K562 (cell line): Measurements from ENCODE around the gene DCUN1D1. TPM values are rescaled to one million over a fixed set of nuclear protein-coding genes. Genes with fewer than 3 reads are reported as not detected.

Source experiments
- ADNP ChIP-seq: fragments of 200-800 bp; sonication (Bioruptor generic); IDR thresholded peaks from 2 replicates; pipeline ENCODE4 v1.6.1; 2016; ENCODE audit warnings: missing genetic modification characterization, missing compliant biosample characterization
- CCAR2 ChIP-seq: fragments of 200-400 bp; formaldehyde crosslinking; IDR thresholded peaks from 2 replicates; pipeline ENCODE4 v1.6.1; 2017; ENCODE audit warnings: mild to moderate bottlenecking, low read depth, low read length
- COPS2 ChIP-seq: fragments of 450-650 bp; conservative IDR thresholded peaks from 2 replicates; pipeline ENCODE4 v1.6.1; 2016; ENCODE audit warnings: mild to moderate bottlenecking, moderate library complexity
- GTF2E2 ChIP-seq: fragments of 200-800 bp; sonication (Bioruptor generic); IDR thresholded peaks from 2 replicates; pipeline ENCODE4 v1.6.1; 2016; ENCODE audit warnings: missing genetic modification characterization, missing compliant biosample characterization
- HCFC1 ChIP-seq: IDR thresholded peaks from 2 replicates; pipeline ENCODE4 v1.6.1; 2012; ENCODE audit warnings: low read depth, low read length, improper control_type of control experiment
- HDAC6 ChIP-seq: IDR thresholded peaks from 2 replicates; pipeline ENCODE4 v1.6.1; 2012; ENCODE audit warnings: low read depth, mild to moderate bottlenecking, control low read depth, inconsistent platforms, low read length, moderate library complexity
- HLTF ChIP-seq: fragments of 450-650 bp; IDR thresholded peaks from 2 replicates; pipeline ENCODE4 v1.6.1; 2016
- MIER1 ChIP-seq: fragments of 450-650 bp; IDR thresholded peaks from 2 replicates; pipeline ENCODE4 v1.6.1; 2016; ENCODE audit warnings: antibody characterized with exemption, mild to moderate bottlenecking, low read depth
- RAD51 ChIP-seq: fragments of 450-650 bp; IDR thresholded peaks from 2 replicates; pipeline ENCODE4 v1.7.1; 2016; ENCODE audit warnings: low read depth, mild to moderate bottlenecking, borderline replicate concordance
- RBM14 ChIP-seq: fragments of 200-400 bp; formaldehyde crosslinking; IDR thresholded peaks from 2 replicates; pipeline ENCODE4 v1.6.1; 2018; ENCODE audit warnings: low read depth, mild to moderate bottlenecking, low read length, moderate library complexity, borderline replicate concordance; ENCODE audit not compliant: insufficient read depth
- RUNX1 ChIP-seq: sonication (generic); IDR thresholded peaks from 2 replicates; pipeline ENCODE4 v1.6.1; 2016; ENCODE audit warnings: antibody characterized with exemption, low read depth
- SIN3B ChIP-seq: fragments of 450-650 bp; IDR thresholded peaks from 2 replicates; pipeline ENCODE4 v1.6.1; 2017; ENCODE audit warnings: low read depth, mild to moderate bottlenecking, moderate library complexity
- STAT5A ChIP-seq: IDR thresholded peaks from 2 replicates; pipeline ENCODE4 v1.6.1; 2012; ENCODE audit warnings: low read length, inconsistent platforms, borderline replicate concordance
- TFAM ChIP-seq: fragments of 250-450 bp; sonication (Bioruptor Pico); conservative IDR thresholded peaks from 2 replicates; pipeline ENCODE4 v1.5.0; 2021; ENCODE audit warnings: mild to moderate bottlenecking, moderate library complexity
- TRIM25 ChIP-seq: fragments of 450-650 bp; IDR thresholded peaks from 2 replicates; pipeline ENCODE4 v1.7.0; 2016; ENCODE audit warnings: borderline replicate concordance
- U2AF1 ChIP-seq: fragments of 200-400 bp; formaldehyde crosslinking; optimal IDR thresholded peaks from 2 replicates; pipeline ENCODE3; 2017; ENCODE audit warnings: mild to moderate bottlenecking, low read depth, low read length, moderate library complexity
- USF2 ChIP-seq: sonication (generic); formaldehyde crosslinking; IDR thresholded peaks from 2 replicates; pipeline ENCODE4 v1.5.0; 2020; ENCODE audit warnings: missing genetic modification reagents
- ZBED1 ChIP-seq: IDR thresholded peaks from 2 replicates; pipeline ENCODE4 v1.6.1; 2014
- ZBTB17 ChIP-seq: fragments of 450-650 bp; formaldehyde crosslinking; IDR thresholded peaks from 2 replicates; pipeline ENCODE4 v1.4.0; 2020; ENCODE audit warnings: mild to moderate bottlenecking
- ZNF133 ChIP-seq: fragments of 250-450 bp; sonication (Bioruptor Pico); IDR thresholded peaks from 2 replicates; pipeline ENCODE4 v1.4.0; 2020; ENCODE audit warnings: mild to moderate bottlenecking
- ZNF766 ChIP-seq: fragments of 200-800 bp; sonication (Bioruptor generic); conservative IDR thresholded peaks from 2 replicates; pipeline ENCODE4 v1.6.1; 2016; ENCODE audit warnings: missing genetic modification characterization, missing compliant biosample characterization
- polyA plus RNA-seq, 8 experiments: library from polyadenylated mRNA; depleted of rRNA in 4 of 8; stranded (reverse) in 5 of 8; unstranded in 3 of 8; fragments of >200 nt; fragmentation: Nextera tagmentation in 2 of 8; fragmentation: Illumina TruSeq in 1 of 8; extraction: Ambion mirVana in 2 of 8; extraction: Trizol in 1 of 8; gene quantifications; 2 replicates each; pipeline versions ENCODE4 v1.2.1 to v1.2.3, GENCODE V29; 2011 to 2014; ENCODE audit warnings: inconsistent platforms in 1 of 8, missing spikeins in 1 of 8
- total RNA-seq, 7 experiments: library from RNA; depleted of rRNA in 6 of 7; stranded (reverse); fragments of >200 nt in 6 of 7; fragmentation: Illumina TruSeq in 2 of 7; extraction: Trizol in 2 of 7; gene quantifications; 2 replicates each; pipeline versions ENCODE4 v1.2.1 to v1.2.3, GENCODE V29; 2011 to 2021; ENCODE audit warnings: low replicate concordance in 1 of 7
- TF ChIP-seq, protein P1 (sequence below): fragments of 150-350 bp; IDR thresholded peaks from 2 replicates; pipeline ENCODE4 v1.6.1; 2014; ENCODE audit warnings: low read depth, mild to moderate bottlenecking, low read length, borderline replicate concordance
- TF ChIP-seq, protein P2 (sequence below): fragments of 450-650 bp; IDR thresholded peaks from 2 replicates; pipeline ENCODE4 v1.6.1; 2016; ENCODE audit warnings: low read depth, mild to moderate bottlenecking, moderate library complexity

Gene DCUN1D1
- total and polyA plus RNA-seq, 9 of the 15 experiments (the other 6 are each of a cell fraction or from before 2014, with no cell fraction given) = 11.4 to 46.8 (median 28.2) TPM

DNA sequence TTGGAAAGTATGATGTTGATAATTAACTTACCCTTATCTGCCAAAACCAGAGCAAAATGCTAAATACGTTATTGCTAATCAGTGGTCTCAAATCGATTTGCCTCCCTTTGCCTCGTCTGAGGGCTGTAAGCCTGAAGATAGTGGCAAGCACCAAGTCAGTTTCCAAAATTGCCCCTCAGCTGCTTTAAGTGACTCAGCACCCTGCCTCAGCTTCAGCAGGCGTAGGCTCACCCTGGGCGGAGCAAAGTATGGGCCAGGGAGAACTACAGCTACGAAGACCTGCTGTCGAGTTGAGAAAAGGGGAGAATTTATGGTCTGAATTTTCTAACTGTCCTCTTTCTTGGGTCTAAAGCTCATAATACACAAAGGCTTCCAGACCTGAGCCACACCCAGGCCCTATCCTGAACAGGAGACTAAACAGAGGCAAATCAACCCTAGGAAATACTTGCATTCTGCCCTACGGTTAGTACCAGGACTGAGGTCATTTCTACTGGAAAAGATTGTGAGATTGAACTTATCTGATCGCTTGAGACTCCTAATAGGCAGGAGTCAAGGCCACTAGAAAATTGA is 59.7 kb downstream of the DCUN1D1 start (continued):
- no peak for TF ChIP-seq GTF2E2
- no peak for TF ChIP-seq ZBTB17 (CRISPR knock-in tag)
- TF ChIP-seq, protein P1, sequence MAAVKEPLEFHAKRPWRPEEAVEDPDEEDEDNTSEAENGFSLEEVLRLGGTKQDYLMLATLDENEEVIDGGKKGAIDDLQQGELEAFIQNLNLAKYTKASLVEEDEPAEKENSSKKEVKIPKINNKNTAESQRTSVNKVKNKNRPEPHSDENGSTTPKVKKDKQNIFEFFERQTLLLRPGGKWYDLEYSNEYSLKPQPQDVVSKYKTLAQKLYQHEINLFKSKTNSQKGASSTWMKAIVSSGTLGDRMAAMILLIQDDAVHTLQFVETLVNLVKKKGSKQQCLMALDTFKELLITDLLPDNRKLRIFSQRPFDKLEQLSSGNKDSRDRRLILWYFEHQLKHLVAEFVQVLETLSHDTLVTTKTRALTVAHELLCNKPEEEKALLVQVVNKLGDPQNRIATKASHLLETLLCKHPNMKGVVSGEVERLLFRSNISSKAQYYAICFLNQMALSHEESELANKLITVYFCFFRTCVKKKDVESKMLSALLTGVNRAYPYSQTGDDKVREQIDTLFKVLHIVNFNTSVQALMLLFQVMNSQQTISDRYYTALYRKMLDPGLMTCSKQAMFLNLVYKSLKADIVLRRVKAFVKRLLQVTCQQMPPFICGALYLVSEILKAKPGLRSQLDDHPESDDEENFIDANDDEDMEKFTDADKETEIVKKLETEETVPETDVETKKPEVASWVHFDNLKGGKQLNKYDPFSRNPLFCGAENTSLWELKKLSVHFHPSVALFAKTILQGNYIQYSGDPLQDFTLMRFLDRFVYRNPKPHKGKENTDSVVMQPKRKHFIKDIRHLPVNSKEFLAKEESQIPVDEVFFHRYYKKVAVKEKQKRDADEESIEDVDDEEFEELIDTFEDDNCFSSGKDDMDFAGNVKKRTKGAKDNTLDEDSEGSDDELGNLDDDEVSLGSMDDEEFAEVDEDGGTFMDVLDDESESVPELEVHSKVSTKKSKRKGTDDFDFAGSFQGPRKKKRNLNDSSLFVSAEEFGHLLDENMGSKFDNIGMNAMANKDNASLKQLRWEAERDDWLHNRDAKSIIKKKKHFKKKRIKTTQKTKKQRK = no peak
- TF ChIP-seq, protein P2, sequence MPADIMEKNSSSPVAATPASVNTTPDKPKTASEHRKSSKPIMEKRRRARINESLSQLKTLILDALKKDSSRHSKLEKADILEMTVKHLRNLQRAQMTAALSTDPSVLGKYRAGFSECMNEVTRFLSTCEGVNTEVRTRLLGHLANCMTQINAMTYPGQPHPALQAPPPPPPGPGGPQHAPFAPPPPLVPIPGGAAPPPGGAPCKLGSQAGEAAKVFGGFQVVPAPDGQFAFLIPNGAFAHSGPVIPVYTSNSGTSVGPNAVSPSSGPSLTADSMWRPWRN = 0 out of 2 replicates have a peak, but pooled peaks have one; percentile 9
- no peak for TF ChIP-seq RUNX1
- TF ChIP-seq CCAR2 = no peak
- no peak for TF ChIP-seq RBM14
- TF ChIP-seq RAD51 = 0 out of 2 replicates have a peak, but pooled peaks have one; percentile 15
- no peak for TF ChIP-seq USF2 (CRISPR knock-in tag)
- no peak for TF ChIP-seq MIER1
- TF ChIP-seq ZBED1 = no peak
- TF ChIP-seq TRIM25 = no peak
- TF ChIP-seq SIN3B = no peak
- peak; percentile 76; the same call in 1 of the 2 replicates for TF ChIP-seq ZNF766 (CRISPR knock-in tag)
- no peak for TF ChIP-seq COPS2
- no peak for TF ChIP-seq HDAC6
- no peak for TF ChIP-seq TFAM
- 0 out of 2 replicates have a peak, but pooled peaks have one; percentile 18 for TF ChIP-seq HLTF
- no peak for TF ChIP-seq U2AF1
- no peak for TF ChIP-seq ZNF133 (CRISPR knock-in tag)
- TF ChIP-seq HCFC1 = no peak; the same call in 1 of the 2 replicates
- peak; percentile 88 for TF ChIP-seq STAT5A
- no peak for TF ChIP-seq ADNP (tag)
